Measurements from ENCODE around the gene HSPA1L. TPM values are rescaled to one million over a fixed set of nuclear protein-coding genes. Genes with fewer than 3 reads are reported as not detected.

Gene HSPA1L
- total and polyA plus RNA-seq, 10 of the 15 experiments (the other 5 are each of a cell fraction or from before 2014, with no cell fraction given): 0.69 to 2.5 (median 1.5) TPM

DNA sequence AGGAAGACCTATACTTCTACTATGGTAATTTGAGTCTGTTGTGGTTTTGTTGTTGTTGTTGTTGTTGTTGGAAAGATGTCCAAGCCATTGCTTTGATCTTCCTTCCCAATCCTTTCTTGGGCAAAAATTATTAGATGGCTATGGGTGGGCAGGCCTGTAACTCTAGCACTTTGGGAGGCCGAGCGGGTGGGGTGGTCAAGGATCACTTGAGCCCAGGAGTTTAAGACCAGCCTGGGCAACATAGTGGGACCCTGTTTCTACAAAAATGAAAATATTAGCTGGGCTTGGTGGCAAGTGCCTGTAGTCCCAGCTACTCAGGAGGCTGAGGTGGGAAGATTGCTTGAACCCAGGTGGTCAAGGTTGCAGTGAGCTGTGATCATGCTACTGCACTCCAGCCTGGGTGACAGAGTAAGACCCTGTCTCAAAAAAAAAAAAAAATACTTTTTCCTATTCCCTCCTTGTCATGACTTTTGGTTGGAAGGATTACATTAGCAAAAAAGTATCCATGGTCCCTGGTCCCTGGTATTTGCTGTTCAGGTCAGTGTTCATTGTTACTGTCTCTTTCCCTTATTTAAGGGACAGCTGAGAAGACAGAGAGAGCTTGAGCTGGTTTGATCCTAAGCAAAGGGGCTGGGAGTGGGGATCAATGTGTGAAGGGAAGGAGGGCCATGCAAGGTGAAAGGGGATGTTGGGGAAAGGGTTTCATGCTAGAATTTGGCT lies 35.8 kb upstream of the HSPA1L start:
- Histone ChIP-seq H3K27me3 (replicated peaks in 1 of 2; ENCODE audit: control insufficient read depth in 2 of 2, insufficient read depth in 2 of 2, low read length in 1 of 2) (no peaks in the 10 kb centered on the region), H3K27ac (ENCODE audit: control insufficient read depth, insufficient read depth) (no peak overlapping the region), H3K36me3 (ENCODE audit: control insufficient read depth in 2 of 2, insufficient read depth in 2 of 2, low read length in 1 of 2) (no peaks in the 10 kb centered on the region), H2AFZ (ENCODE audit: control insufficient read depth, low read depth, low read length) (no peak overlapping the region), H3K4me3 (no peak overlapping the region), H3K4me1 (ENCODE audit: control insufficient read depth, insufficient read depth, low read length) (no peaks in the 10 kb centered on the region), H3K79me2 (ENCODE audit: control insufficient read depth, insufficient read depth, low read length) (no peaks in the 10 kb centered on the region), H3K4me2 (ENCODE audit: control insufficient read depth, insufficient read depth) (no peak overlapping the region), H3K9me3 (replicated peaks; ENCODE audit: control insufficient read depth, insufficient read depth, low read length) (no peaks in the 10 kb centered on the region), H4K20me1 (ENCODE audit: control insufficient read depth, insufficient read depth) (no peaks in the 10 kb centered on the region), H3K9ac (ENCODE audit: control insufficient read depth, insufficient read depth, low read length) (no peak overlapping the region)
- TF ChIP-seq, protein P1, sequence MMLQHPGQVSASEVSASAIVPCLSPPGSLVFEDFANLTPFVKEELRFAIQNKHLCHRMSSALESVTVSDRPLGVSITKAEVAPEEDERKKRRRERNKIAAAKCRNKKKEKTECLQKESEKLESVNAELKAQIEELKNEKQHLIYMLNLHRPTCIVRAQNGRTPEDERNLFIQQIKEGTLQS (IDR thresholded peaks at IDR 0.05; ENCODE audit: borderline replicate concordance, extremely low read depth, low read depth, low read length): no peak
- TF ChIP-seq RAD21 (IDR thresholded peaks at IDR 0.05; ENCODE audit: insufficient read depth, low read depth, low read length) (no peak), TCF7 (IDR thresholded peaks at IDR 0.05; ENCODE audit: borderline replicate concordance) (no peak), NRF1 (conservative IDR thresholded peaks at IDR 0.05; ENCODE audit: low read depth, low read length) (no peak), SP1 (IDR thresholded peaks at IDR 0.05; ENCODE audit: low read depth, low read length) (no peak), FOS (IDR thresholded peaks at IDR 0.05; ENCODE audit: borderline replicate concordance, extremely low read depth, insufficient read length) (no peak), CEBPB (IDR thresholded peaks at IDR 0.05; ENCODE audit: borderline replicate concordance in 1 of 2, low read depth in 2 of 2, low read length in 2 of 2) (no peak), FOXK2 (IDR thresholded peaks at IDR 0.05) (no peak), ZSCAN29 (IDR thresholded peaks at IDR 0.05) (no peak), BCL11A (IDR thresholded peaks at IDR 0.05; ENCODE audit: low read depth, low read length) (no peak)
- intact Hi-C loops (cut with micrococcal nuclease; ENCODE audit: unreplicated experiment): no loop called here
- FAIRE-seq: no peak
- no peak for ATAC-seq
- ChIA-PET CTCF (interaction anchor here (0.6 to 1.0 kb wide), 2 partner anchors 13 to 131 kb away, joined by 3 to 4 read pairs; no protein-coding TSS in a partner anchor), SMC1A (ENCODE audit: uncharacterized antibody, unreplicated experiment) (no interaction called here), RAD21 (ENCODE audit: unreplicated experiment) (no interaction called here), POLR2A (interaction anchor here (0.7 kb wide), 1 partner anchor 470 kb away, joined by 5 read pairs; no protein-coding TSS in a partner anchor)
- in situ Hi-C loops (cut with MboI): no loop called here
- DNase-seq (ENCODE audit: low read depth, low spot score): no peak
- 91% methylated on average over 2 of the region's 2 CpGs for WGBS (ENCODE audit: insufficient coverage, insufficient replicate concordance, low lambda C conversion rate, missing lambda C conversion rate)
- no TSS peak for BruUV-seq (replicated peaks)

All from GM12878 (cell line).